DND-41 (cell line): Measurements from ENCODE around the gene PTPRK.

Source experiments
- EZH2 ChIP-seq: IDR thresholded peaks from 3 replicates; pipeline ENCODE4 v1.6.1; 2012; ENCODE audit warnings: borderline replicate concordance, low read depth, mild to moderate bottlenecking, moderate library complexity, low read length, inconsistent platforms; ENCODE audit not compliant: severe bottlenecking
- TF ChIP-seq, protein P1 (sequence below): IDR thresholded peaks from 2 replicates; pipeline ENCODE4 v1.5.1; 2012; ENCODE audit warnings: borderline replicate concordance, low read length, moderate library complexity, mild to moderate bottlenecking; ENCODE audit not compliant: poor library complexity, severe bottlenecking; ENCODE audit errors: extremely low read depth

DNA sequence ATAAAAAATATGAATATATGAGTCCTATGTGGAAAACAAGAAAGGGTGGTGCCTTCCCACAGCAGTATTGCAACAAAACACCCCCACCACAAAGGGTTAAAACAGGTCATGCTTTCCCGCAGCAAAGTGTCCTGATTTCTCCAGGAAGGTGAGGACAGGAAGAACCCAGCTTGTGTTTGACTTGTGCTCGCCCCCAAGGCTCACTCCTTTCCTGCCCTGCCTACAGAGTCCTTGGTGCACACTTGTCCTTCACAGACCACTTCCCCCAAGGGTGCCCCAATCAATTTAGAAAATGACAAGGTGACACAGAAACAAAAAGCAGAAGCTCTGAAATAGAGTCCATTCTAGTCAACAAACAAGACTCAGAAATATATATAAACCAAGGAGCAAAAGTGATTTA is 237.4 kb downstream of the PTPRK start:
- TF ChIP-seq EZH2, result no peak
- TF ChIP-seq, protein P1, sequence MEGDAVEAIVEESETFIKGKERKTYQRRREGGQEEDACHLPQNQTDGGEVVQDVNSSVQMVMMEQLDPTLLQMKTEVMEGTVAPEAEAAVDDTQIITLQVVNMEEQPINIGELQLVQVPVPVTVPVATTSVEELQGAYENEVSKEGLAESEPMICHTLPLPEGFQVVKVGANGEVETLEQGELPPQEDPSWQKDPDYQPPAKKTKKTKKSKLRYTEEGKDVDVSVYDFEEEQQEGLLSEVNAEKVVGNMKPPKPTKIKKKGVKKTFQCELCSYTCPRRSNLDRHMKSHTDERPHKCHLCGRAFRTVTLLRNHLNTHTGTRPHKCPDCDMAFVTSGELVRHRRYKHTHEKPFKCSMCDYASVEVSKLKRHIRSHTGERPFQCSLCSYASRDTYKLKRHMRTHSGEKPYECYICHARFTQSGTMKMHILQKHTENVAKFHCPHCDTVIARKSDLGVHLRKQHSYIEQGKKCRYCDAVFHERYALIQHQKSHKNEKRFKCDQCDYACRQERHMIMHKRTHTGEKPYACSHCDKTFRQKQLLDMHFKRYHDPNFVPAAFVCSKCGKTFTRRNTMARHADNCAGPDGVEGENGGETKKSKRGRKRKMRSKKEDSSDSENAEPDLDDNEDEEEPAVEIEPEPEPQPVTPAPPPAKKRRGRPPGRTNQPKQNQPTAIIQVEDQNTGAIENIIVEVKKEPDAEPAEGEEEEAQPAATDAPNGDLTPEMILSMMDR, result no peak
